ENCODE measurements around the gene ZNF197.
"Not testable (repeated sequence)": the region's sequence is repeated elsewhere in the genome, so short reads cannot be mapped to it uniquely, and the experiment has no call there.

- TF ChIP-seq, protein P1, sequence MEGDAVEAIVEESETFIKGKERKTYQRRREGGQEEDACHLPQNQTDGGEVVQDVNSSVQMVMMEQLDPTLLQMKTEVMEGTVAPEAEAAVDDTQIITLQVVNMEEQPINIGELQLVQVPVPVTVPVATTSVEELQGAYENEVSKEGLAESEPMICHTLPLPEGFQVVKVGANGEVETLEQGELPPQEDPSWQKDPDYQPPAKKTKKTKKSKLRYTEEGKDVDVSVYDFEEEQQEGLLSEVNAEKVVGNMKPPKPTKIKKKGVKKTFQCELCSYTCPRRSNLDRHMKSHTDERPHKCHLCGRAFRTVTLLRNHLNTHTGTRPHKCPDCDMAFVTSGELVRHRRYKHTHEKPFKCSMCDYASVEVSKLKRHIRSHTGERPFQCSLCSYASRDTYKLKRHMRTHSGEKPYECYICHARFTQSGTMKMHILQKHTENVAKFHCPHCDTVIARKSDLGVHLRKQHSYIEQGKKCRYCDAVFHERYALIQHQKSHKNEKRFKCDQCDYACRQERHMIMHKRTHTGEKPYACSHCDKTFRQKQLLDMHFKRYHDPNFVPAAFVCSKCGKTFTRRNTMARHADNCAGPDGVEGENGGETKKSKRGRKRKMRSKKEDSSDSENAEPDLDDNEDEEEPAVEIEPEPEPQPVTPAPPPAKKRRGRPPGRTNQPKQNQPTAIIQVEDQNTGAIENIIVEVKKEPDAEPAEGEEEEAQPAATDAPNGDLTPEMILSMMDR (IDR thresholded peaks at IDR 0.05), result not testable (repeated sequence)
- TF ChIP-seq POLR2A, EP300, POLR2AphosphoS5 (IDR thresholded peaks at IDR 0.05): not testable (repeated sequence)
Measured at GRCh38 chr3:44578924-44579515, 45.8 kb upstream of the ZNF197 start.
